Parathyroid adenoma (tissue), 2 donors: ENCODE data around the gene JDP2.

Source experiments
- H2AFZ ChIP-seq: fragments of 300-600 bp; sonication (generic); one replicate; pipeline ENCODE4 v1.7.0; 2017; ENCODE audit warnings: antibody characterized with exemption, mild to moderate bottlenecking
- H3K27ac ChIP-seq: fragments of 300-600 bp; sonication (generic); one replicate; pipeline ENCODE4 v1.7.0; 2017
- H3K27me3 ChIP-seq: fragments of 300-600 bp; sonication (generic); one replicate; pipeline ENCODE4 v1.7.0; 2017; ENCODE audit warnings: low read length; ENCODE audit not compliant: control insufficient read depth, insufficient read depth
- H3K36me3 ChIP-seq: fragments of 300-600 bp; sonication (generic); one replicate; pipeline ENCODE4 v1.7.0; 2017; ENCODE audit warnings: low read length; ENCODE audit not compliant: control insufficient read depth, insufficient read depth
- H3K4me1 ChIP-seq: fragments of 300-600 bp; sonication (generic); one replicate; pipeline ENCODE4 v1.7.0; 2017; ENCODE audit warnings: control low read depth
- H3K4me2 ChIP-seq: fragments of 300-600 bp; sonication (generic); one replicate; pipeline ENCODE4 v1.7.0; 2017; ENCODE audit warnings: low read length
- H3K4me3 ChIP-seq: fragments of 300-600 bp; sonication (generic); one replicate; pipeline ENCODE4 v1.7.0; 2017; ENCODE audit warnings: low read depth, low read length
- H3K79me2 ChIP-seq: fragments of 300-600 bp; sonication (generic); one replicate; pipeline ENCODE4 v1.7.0; 2017; ENCODE audit warnings: control low read depth
- H3K9ac ChIP-seq: fragments of 300-600 bp; sonication (generic); one replicate; pipeline ENCODE4 v1.7.0; 2017; ENCODE audit warnings: mild to moderate bottlenecking
- H3K9me3 ChIP-seq: fragments of 300-600 bp; sonication (generic); one replicate; pipeline ENCODE4 v1.7.0; 2017; ENCODE audit warnings: low read length; ENCODE audit not compliant: control insufficient read depth
- TF ChIP-seq, protein P1 (sequence below): fragments of 300-600 bp; sonication (generic); IDR thresholded peaks from one replicate; pipeline ENCODE4 v1.7.0; 2017; ENCODE audit warnings: antibody characterized with exemption, mild to moderate bottlenecking
- donor health status: primary hyperparathyroidism.

Gene JDP2

DNA sequence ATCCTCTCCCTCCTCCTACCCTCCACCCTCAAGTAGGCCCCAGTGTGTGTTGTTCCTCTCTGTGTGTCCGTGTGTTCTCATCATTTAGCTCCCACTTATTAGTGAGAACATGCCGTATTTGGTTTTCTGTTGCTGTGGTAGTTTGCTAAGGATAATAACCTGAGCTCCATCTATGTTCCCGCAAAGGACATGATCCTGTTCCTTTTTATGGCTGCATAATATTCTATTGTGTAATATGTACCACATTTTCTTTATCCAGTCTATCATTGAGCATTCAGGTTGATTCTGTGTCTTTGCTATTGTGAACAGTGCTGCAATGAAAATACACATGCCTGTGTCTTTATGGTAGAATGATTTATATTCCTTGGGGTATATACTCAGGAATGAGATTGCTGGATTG, 30.5 kb downstream of the JDP2 start:
- peaks cover 55% of the 10 kb centered on the region for H3K79me2 ChIP-seq
- no peaks in the 10 kb centered on the region for H3K9me3 ChIP-seq
- H2AFZ ChIP-seq = no peak overlapping the region
- no peak overlapping the region for H3K4me3 ChIP-seq
- no peak overlapping the region for H3K9ac ChIP-seq
- no peaks in the 10 kb centered on the region for H3K27me3 ChIP-seq
- H3K4me2 ChIP-seq = no peak overlapping the region
- peaks cover 50% of the 10 kb centered on the region for H3K4me1 ChIP-seq
- TF ChIP-seq, protein P1, sequence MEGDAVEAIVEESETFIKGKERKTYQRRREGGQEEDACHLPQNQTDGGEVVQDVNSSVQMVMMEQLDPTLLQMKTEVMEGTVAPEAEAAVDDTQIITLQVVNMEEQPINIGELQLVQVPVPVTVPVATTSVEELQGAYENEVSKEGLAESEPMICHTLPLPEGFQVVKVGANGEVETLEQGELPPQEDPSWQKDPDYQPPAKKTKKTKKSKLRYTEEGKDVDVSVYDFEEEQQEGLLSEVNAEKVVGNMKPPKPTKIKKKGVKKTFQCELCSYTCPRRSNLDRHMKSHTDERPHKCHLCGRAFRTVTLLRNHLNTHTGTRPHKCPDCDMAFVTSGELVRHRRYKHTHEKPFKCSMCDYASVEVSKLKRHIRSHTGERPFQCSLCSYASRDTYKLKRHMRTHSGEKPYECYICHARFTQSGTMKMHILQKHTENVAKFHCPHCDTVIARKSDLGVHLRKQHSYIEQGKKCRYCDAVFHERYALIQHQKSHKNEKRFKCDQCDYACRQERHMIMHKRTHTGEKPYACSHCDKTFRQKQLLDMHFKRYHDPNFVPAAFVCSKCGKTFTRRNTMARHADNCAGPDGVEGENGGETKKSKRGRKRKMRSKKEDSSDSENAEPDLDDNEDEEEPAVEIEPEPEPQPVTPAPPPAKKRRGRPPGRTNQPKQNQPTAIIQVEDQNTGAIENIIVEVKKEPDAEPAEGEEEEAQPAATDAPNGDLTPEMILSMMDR = no peak
- peak overlapping the region; percentile 36 for H3K27ac ChIP-seq
- no peaks in the 10 kb centered on the region for H3K36me3 ChIP-seq

DNA sequence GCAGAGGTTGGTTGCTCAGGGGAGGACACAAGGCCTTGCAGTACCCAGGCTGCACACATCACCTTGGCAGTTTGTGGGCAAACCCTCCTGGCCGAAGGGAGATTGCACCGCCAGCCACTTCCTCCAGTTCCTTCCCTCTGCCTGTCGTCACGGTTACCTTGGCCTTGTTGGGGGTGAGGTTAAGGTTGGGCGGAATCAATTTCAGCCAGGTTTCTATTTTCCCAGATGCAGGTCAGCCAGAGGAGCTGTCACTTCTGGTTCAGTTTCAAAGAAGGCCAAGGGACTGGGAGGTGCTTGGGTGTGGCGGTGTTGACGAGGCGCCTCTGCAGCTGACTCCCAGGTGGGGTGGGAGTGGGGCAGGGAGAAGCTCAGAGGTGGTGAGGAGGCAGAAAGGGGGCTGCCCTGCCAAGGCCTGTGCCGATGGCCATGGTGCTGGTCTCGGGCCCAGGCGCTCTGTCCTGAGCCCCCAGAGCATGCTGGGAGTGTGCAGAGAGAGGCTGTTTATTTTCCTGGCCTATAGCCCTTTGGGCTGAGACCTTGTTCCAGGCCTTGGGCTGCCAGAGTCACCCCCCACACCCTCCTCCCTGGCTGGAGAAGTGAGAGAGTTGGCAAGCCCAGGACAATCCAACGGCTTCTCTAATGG, 31.4 kb downstream of the JDP2 start:
- Histone ChIP-seq H3K9ac (no peak overlapping the region), H3K79me2 (peaks cover 52% of the 10 kb centered on the region), H3K4me1 (peaks cover 48% of the 10 kb centered on the region), H3K27me3 (no peaks in the 10 kb centered on the region), H3K36me3 (no peaks in the 10 kb centered on the region), H3K9me3 (no peaks in the 10 kb centered on the region), H3K4me2 (no peak overlapping the region), H3K4me3 (no peak overlapping the region), H3K27ac (peak overlapping the region; percentile 36), H2AFZ (no peak overlapping the region)
- TF ChIP-seq, protein P1 = no peak

DNA sequence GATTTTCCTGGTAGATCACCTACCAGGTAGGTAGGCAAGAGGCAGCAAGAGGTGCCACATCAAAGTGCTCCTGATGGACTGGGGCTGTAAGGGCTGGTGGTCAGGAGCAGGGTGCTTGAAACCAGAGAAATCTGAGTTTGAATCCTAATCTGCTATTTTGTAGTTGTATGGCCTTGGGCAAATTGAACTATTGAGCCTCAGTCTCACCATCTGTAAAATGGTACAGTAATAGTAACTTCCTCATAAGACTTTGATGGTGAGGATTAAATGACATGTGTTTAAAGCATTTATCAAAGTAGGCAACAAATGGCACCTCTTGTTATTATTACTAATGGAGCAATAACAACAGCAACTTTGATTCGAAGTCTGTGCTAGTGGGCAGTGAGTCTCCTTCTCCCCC, 32.0 kb downstream of the JDP2 start:
- no peak overlapping the region for H3K4me3 ChIP-seq
- no peak overlapping the region for H2AFZ ChIP-seq
- H3K27ac ChIP-seq = no peak overlapping the region

DNA sequence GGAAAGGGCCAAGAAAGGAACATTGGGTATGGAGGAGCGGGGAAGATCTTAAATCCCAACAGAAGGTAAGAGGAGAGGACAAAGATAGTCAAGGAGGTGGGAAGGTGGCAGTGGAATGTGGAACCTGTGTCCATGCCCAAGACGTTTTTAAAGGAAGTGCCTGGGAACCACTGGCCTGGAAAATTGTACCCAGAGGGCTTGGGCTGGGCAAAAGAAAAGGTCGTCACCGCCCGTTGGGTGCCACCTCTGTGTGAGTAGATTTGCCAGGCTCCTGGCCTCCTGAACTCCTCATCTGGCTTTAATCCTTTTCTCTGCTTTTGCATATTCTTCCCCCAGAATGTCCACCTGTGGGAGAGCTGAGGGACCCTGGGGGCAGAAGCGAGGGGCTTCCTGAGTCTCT, 32.6 kb downstream of the JDP2 start:
- Histone ChIP-seq H2AFZ (no peak overlapping the region), H3K4me1 (peaks cover 39% of the 10 kb centered on the region), H3K79me2 (peaks cover 46% of the 10 kb centered on the region), H3K36me3 (no peaks in the 10 kb centered on the region), H3K4me2 (no peak overlapping the region), H3K4me3 (no peak overlapping the region), H3K9me3 (no peaks in the 10 kb centered on the region), H3K9ac (no peak overlapping the region), H3K27ac (no peak overlapping the region), H3K27me3 (no peaks in the 10 kb centered on the region)
- TF ChIP-seq, protein P1 = no peak

More for the DNA sequence above, 32.0 kb downstream of the JDP2 start:
- Histone ChIP-seq H3K9me3 (no peaks in the 10 kb centered on the region), H3K27me3 (no peaks in the 10 kb centered on the region), H3K4me2 (no peak overlapping the region), H3K36me3 (no peaks in the 10 kb centered on the region), H3K79me2 (peaks cover 46% of the 10 kb centered on the region), H3K9ac (no peak overlapping the region), H3K4me1 (peaks cover 44% of the 10 kb centered on the region)
- TF ChIP-seq, protein P1 = no peak

DNA sequence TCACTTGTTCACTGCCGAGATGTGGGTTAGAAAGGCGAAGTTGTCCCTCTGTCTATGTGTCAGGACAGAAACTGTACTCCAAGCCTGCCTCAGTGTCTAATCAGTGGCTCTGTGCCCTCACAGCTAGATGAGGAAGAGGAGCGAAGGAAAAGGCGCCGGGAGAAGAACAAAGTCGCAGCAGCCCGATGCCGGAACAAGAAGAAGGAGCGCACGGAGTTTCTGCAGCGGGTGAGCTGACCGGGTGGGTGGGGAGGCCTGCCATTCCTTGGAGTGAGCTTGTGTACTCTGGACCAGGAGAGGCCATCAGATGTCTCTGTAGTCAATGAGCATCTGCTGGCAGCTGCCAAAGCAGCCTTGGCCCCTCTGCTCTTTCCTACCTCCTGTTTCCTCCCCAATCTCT, 33.5 kb downstream of the JDP2 start:
- no peak overlapping the region for H3K4me3 ChIP-seq
- H3K27me3 ChIP-seq = no peaks in the 10 kb centered on the region
- no peaks in the 10 kb centered on the region for H3K36me3 ChIP-seq
- no peak overlapping the region for H2AFZ ChIP-seq
- no peak overlapping the region for H3K27ac ChIP-seq
- no peak overlapping the region for H3K9ac ChIP-seq
- H3K9me3 ChIP-seq = no peaks in the 10 kb centered on the region
- no peak overlapping the region for H3K4me2 ChIP-seq
- H3K79me2 ChIP-seq = peaks cover 39% of the 10 kb centered on the region
- peaks cover 33% of the 10 kb centered on the region for H3K4me1 ChIP-seq
- TF ChIP-seq, protein P1 = no peak
